H1 (cell line): Measurements from ENCODE around the gene ERMARD. TPM values are rescaled to one million over a fixed set of nuclear protein-coding genes. Genes with fewer than 3 reads are reported as not detected.

Source experiments
- CTCF ChIA-PET: fragments of 300-600 bp; sonication (Branson Sonifier 250); formaldehyde crosslinking; loops from one replicate; lab custom pipeline; 2021; ENCODE audit not compliant: partially characterized antibody; lab: Charles Lee
- POLR2A ChIA-PET: fragments of 300-600 bp; sonication (Branson Sonifier 250); formaldehyde crosslinking; loops from one replicate; lab custom pipeline; 2021; ENCODE audit warnings: inconsistent platforms; ENCODE audit not compliant: partially characterized antibody; lab: Charles Lee
- DNase-seq, 2 experiments: peaks; one replicate each; pipeline versions ENCODE4 v3.0.0 to v3.0.0-alpha.2; 2010 to 2022; ENCODE audit warnings: low spot score in 2 of 2, low read depth in 1 of 2, mixed read lengths in 1 of 2
- FAIRE-seq: peaks from 2 replicates; lab custom pipeline; 2011; peaks lifted over from hg19 to GRCh38; lab: Jason Lieb, UNC
- H2AFZ ChIP-seq: 2 replicates; pipeline ENCODE4 v1.8.1; 2012; ENCODE audit warnings: low read length, inconsistent platforms
- H2AK5ac ChIP-seq: 2 replicates; pipeline ENCODE4 v1.6.1; 2013; ENCODE audit warnings: low read depth, low read length
- H2BK120ac ChIP-seq: replicated peaks from 2 replicates; pipeline ENCODE3; 2013; ENCODE audit warnings: low read depth, low read length, inconsistent platforms
- H2BK12ac ChIP-seq: 2 replicates; pipeline ENCODE4 v1.6.1; 2013; ENCODE audit warnings: low read depth, low read length
- H2BK15ac ChIP-seq: 2 replicates; pipeline ENCODE4 v1.6.1; 2013; ENCODE audit warnings: low read length
- H2BK20ac ChIP-seq: 2 replicates; pipeline ENCODE4 v1.6.1; 2013; ENCODE audit warnings: low read length
- H2BK5ac ChIP-seq: 2 replicates; pipeline ENCODE4 v1.6.1; 2013; ENCODE audit warnings: low read depth, low read length
- H3K14ac ChIP-seq: 2 replicates; pipeline ENCODE4 v1.6.1; 2013; ENCODE audit warnings: inconsistent platforms; ENCODE audit not compliant: insufficient read length
- H3K18ac ChIP-seq: 2 replicates; pipeline ENCODE4 v1.6.1; 2013; ENCODE audit warnings: low read length; ENCODE audit errors: extremely low read depth
- H3K23ac ChIP-seq: 2 replicates; pipeline ENCODE4 v1.6.1; 2013; ENCODE audit warnings: inconsistent platforms; ENCODE audit not compliant: insufficient read length
- H3K23me2 ChIP-seq: 2 replicates; pipeline ENCODE4 v1.6.1; 2013; ENCODE audit warnings: low read depth, low read length
- H3K27ac ChIP-seq: 2 replicates; pipeline ENCODE4 v1.6.1; 2011; ENCODE audit warnings: low read depth, low read length, inconsistent platforms
- H3K27me3 ChIP-seq, 4 experiments: replicated peaks in 1 of 4; 1 replicate in 1 of 4; 2 replicates in 3 of 4; pipeline versions ENCODE4 v1.6.1 to v1.8.1; 2011 to 2013; ENCODE audit warnings: low read length in 3 of 4, mild to moderate bottlenecking in 3 of 4, inconsistent platforms in 2 of 4, mixed read lengths in 2 of 4, moderate library complexity in 1 of 4; ENCODE audit not compliant: control insufficient read depth in 3 of 4, insufficient read depth in 3 of 4; ENCODE audit errors: extremely low read depth in 1 of 4
- H3K36me3 ChIP-seq, 4 experiments: 2 replicates each; pipeline versions ENCODE4 v1.6.1 to v1.8.1; 2011 to 2013; ENCODE audit warnings: mild to moderate bottlenecking in 4 of 4, low read length in 3 of 4, moderate library complexity in 2 of 4, control low read depth in 1 of 4, inconsistent platforms in 1 of 4; ENCODE audit not compliant: insufficient read depth in 4 of 4, control insufficient read depth in 2 of 4
- H3K4ac ChIP-seq: replicated peaks from 2 replicates; pipeline ENCODE3; 2013; ENCODE audit warnings: low read length, low read depth, mixed read lengths, inconsistent platforms; ENCODE audit not compliant: insufficient read length
- H3K4me1 ChIP-seq, 4 experiments: replicated peaks in 1 of 4; 1 replicate in 1 of 4; 2 replicates in 3 of 4; pipeline versions ENCODE4 v1.6.1 to v1.8.1; 2011 to 2013; ENCODE audit warnings: low read length in 3 of 4, inconsistent platforms in 2 of 4, mixed read lengths in 1 of 4; ENCODE audit not compliant: insufficient read depth in 4 of 4, control insufficient read depth in 3 of 4
- H3K4me2 ChIP-seq, 2 experiments: 2 replicates each; pipeline versions ENCODE4 v1.6.1 to v1.8.1; 2011 to 2013; ENCODE audit warnings: low read depth in 2 of 2, low read length in 2 of 2, control low read depth in 1 of 2, inconsistent platforms in 1 of 2, mild to moderate bottlenecking in 1 of 2; ENCODE audit not compliant: insufficient read depth in 1 of 2
- H3K4me3 ChIP-seq, 4 experiments: fragments of 200-600, 300-600 bp in 1 of 4; sonication (generic), shearing (Covaris generic), sonication (Bioruptor Twin) in 1 of 4; 2 replicates each; pipeline versions ENCODE4 v1.5.1 to v1.8.1; 2011 to 2016; ENCODE audit warnings: low read length in 4 of 4, low read depth in 3 of 4, control low read depth in 2 of 4, inconsistent platforms in 2 of 4, mild to moderate bottlenecking in 2 of 4, mixed read lengths in 1 of 4, moderate library complexity in 1 of 4; ENCODE audit not compliant: insufficient read depth in 2 of 4; ENCODE audit errors: extremely low read depth in 1 of 4
- H3K56ac ChIP-seq: replicated peaks from 2 replicates; pipeline ENCODE3; 2013; ENCODE audit warnings: low read depth, mild to moderate bottlenecking, mixed read lengths, low read length, inconsistent platforms; ENCODE audit not compliant: insufficient read length
- H3K79me1 ChIP-seq: 2 replicates; pipeline ENCODE4 v1.6.1; 2013; ENCODE audit warnings: low read depth, low read length, control low read depth
- H3K79me2 ChIP-seq, 2 experiments: 2 replicates each; pipeline versions ENCODE4 v1.6.1 to v1.8.1; 2012 to 2013; ENCODE audit warnings: low read length in 2 of 2, mild to moderate bottlenecking in 2 of 2, inconsistent platforms in 1 of 2; ENCODE audit not compliant: insufficient read depth in 2 of 2, control insufficient read depth in 1 of 2
- H3K9ac ChIP-seq, 4 experiments: replicated peaks in 1 of 4; 1 replicate in 1 of 4; 2 replicates in 3 of 4; pipeline versions ENCODE4 v1.6.1 to v1.8.1; 2011 to 2013; ENCODE audit warnings: low read depth in 3 of 4, low read length in 3 of 4, control low read depth in 2 of 4, mild to moderate bottlenecking in 2 of 4, moderate library complexity in 2 of 4, inconsistent platforms in 1 of 4; ENCODE audit errors: extremely low read depth in 1 of 4
- H3K9me3 ChIP-seq, 2 experiments: 2 replicates each; pipeline versions ENCODE4 v1.6.1 to v1.8.1; 2012 to 2013; ENCODE audit warnings: mild to moderate bottlenecking in 2 of 2, moderate library complexity in 2 of 2, control low read depth in 1 of 2, inconsistent platforms in 1 of 2, low read depth in 1 of 2, low read length in 1 of 2, mixed read lengths in 1 of 2; ENCODE audit not compliant: insufficient read depth in 2 of 2
- H4K20me1 ChIP-seq, 2 experiments: replicated peaks in 1 of 2; 2 replicates each; pipeline versions ENCODE3 to v1.8.1; 2011 to 2013; ENCODE audit warnings: inconsistent platforms in 2 of 2, low read length in 2 of 2, mild to moderate bottlenecking in 1 of 2; ENCODE audit not compliant: insufficient read depth in 2 of 2, control insufficient read depth in 1 of 2
- H4K5ac ChIP-seq: 2 replicates; pipeline ENCODE4 v1.6.1; 2013; ENCODE audit warnings: low read length, low read depth, mixed read lengths, inconsistent platforms; ENCODE audit not compliant: insufficient read length
- H4K8ac ChIP-seq: 2 replicates; pipeline ENCODE4 v1.8.0; 2013; ENCODE audit warnings: mild to moderate bottlenecking, moderate library complexity, low read length, inconsistent platforms; ENCODE audit not compliant: insufficient read depth; ENCODE audit errors: extremely low read depth
- H4K91ac ChIP-seq: replicated peaks from 2 replicates; pipeline ENCODE3; 2013; ENCODE audit warnings: low read length, mixed read lengths, inconsistent platforms; ENCODE audit not compliant: insufficient read length
- WGBS, 2 experiments: shearing (Covaris generic) in 1 of 2; methylation state at CpG; one replicate each; pipeline versions ENCODE4 v1.1.6 to v1.1.7; 2013 to 2015; ENCODE audit warnings: low lambda C conversion rate in 2 of 2, mixed read lengths in 2 of 2, inconsistent platforms in 1 of 2, low coverage in 1 of 2, missing lambda C conversion rate in 1 of 2; ENCODE audit not compliant: insufficient replicate concordance in 2 of 2, insufficient coverage in 1 of 2, insufficient read length in 1 of 2; ENCODE audit errors: extremely low coverage in 1 of 2, missing lambda C conversion rate in 1 of 2; 5-methylcytosine and 5-hydroxymethylcytosine counted together
- polyA plus RNA-seq, 7 experiments: library from polyadenylated mRNA; depleted of rRNA in 3 of 7; stranded (reverse) in 5 of 7; unstranded in 2 of 7; fragments of >200 nt in 5 of 7; fragments of 200-250 nt in 2 of 7; gene quantifications; 1 replicate in 5 of 7; 2 replicates in 1 of 7; 4 replicates in 1 of 7; pipeline versions ENCODE4 v1.2.1 to v1.2.3, GENCODE V29; 2011 to 2013; ENCODE audit warnings: missing spikeins in 2 of 7, mixed read lengths in 2 of 7
- total RNA-seq: library from RNA; stranded (reverse); fragmentation: NEBNext Ultra II Directional; extraction: Animal tissue kit (Norgen Biotek cat#: 25700); gene quantifications from 2 replicates; pipeline ENCODE4 v1.2.1, GENCODE V29; 2021

ERMARD gene
- total and polyA plus RNA-seq, 2 of the 8 experiments (the other 6 are each of a cell fraction or from before 2014, with no cell fraction given): 12.2 to 25.6 TPM

GRCh38 chr6:169719117-169719516, 32.3 kb upstream of the ERMARD start:
- H3K4me3 ChIP-seq: no peak overlapping the region
- no peak overlapping the region for H2BK20ac ChIP-seq
- no peaks in the 10 kb centered on the region for H3K9me3 ChIP-seq
- peaks cover 0 to 49% (median 10%) of the 10 kb centered on the region in 4 experiments; a peak in 7 of 8 replicates for H3K36me3 ChIP-seq
- DNase-seq (no peak), FAIRE-seq (no peak)
- no peak overlapping the region for H4K5ac ChIP-seq
- ChIA-PET POLR2A (interaction anchor here (1.8 to 6.4 kb wide), 2 partner anchors 11 to 16 kb away, joined by 4 to 41 read pairs; partner anchors contain the start of genes C6orf120 and WDR27), CTCF (interaction anchor here (1.0 to 1.4 kb wide), 3 partner anchors 14 to 57 kb away, joined by 3 to 5 read pairs (median 4); no protein-coding TSS in a partner anchor)
- no peak overlapping the region for H2AK5ac ChIP-seq
- no peak overlapping the region for H2BK120ac ChIP-seq
- H3K23me2 ChIP-seq: peaks cover 9% of the 10 kb centered on the region
- no peak overlapping the region for H3K14ac ChIP-seq
- no peak overlapping the region for H4K8ac ChIP-seq
- H3K23ac ChIP-seq: no peak overlapping the region
- H2BK15ac ChIP-seq: no peak overlapping the region
- H3K18ac ChIP-seq: no peak overlapping the region
- peaks cover 3% of the 10 kb centered on the region; the same call in 1 of the 2 replicates for H3K79me1 ChIP-seq
- WGBS, 2 experiments: 83% methylated on average over 4 of the region's 4 CpGs; no CpG with 5 or more reads in 1 of the 2 experiments
- H2BK5ac ChIP-seq: no peak overlapping the region
- no peak overlapping the region for H2AFZ ChIP-seq
- peaks cover 0 to 56% of the 10 kb centered on the region in 2 experiments; a peak in 2 of 4 replicates for H3K79me2 ChIP-seq
- no peak overlapping the region for H3K56ac ChIP-seq
- H3K9ac ChIP-seq: no peak overlapping the region
- H4K20me1 ChIP-seq: peaks cover 1 to 13% of the 10 kb centered on the region in 2 experiments
- H3K4me2 ChIP-seq: no peak overlapping the region
- H3K27me3 ChIP-seq: peaks cover 0 to 2% (median under 1%) of the 10 kb centered on the region in 4 experiments; a peak in 1 of 7 replicates
- H2BK12ac ChIP-seq: no peak overlapping the region
- H3K4me1 ChIP-seq: peaks cover 0 to 3% (median 0%) of the 10 kb centered on the region in 4 experiments; a peak in 1 of 7 replicates
- H4K91ac ChIP-seq: no peak overlapping the region
- no peak overlapping the region for H3K4ac ChIP-seq
- H3K27ac ChIP-seq: no peak overlapping the region
